ENCODE data around the gene POLR3B. TPM values are rescaled to one million over a fixed set of nuclear protein-coding genes. Genes with fewer than 3 reads are reported as not detected.

Gene POLR3B
- total RNA-seq, 1 donor from 2014 or later, result 15.2 TPM

GRCh38 chr12:106417926-106418910, 60.7 kb downstream of the POLR3B start:
- H3K4me1 Mint-ChIP-seq, result peaks cover 21% of the 10 kb centered on the region
- H3K36me3 Mint-ChIP-seq (ENCODE audit: low read depth), result peaks cover 27% of the 10 kb centered on the region
- no peak for DNase-seq (ENCODE audit: low read depth, low spot score)
- H3K27me3 Mint-ChIP-seq (ENCODE audit: low read depth), result no peaks in the 10 kb centered on the region
- no peak for TF ChIP-seq CTCF (conservative IDR thresholded peaks at IDR 0.05)
- peaks cover 5% of the 10 kb centered on the region for H3K9me3 Mint-ChIP-seq
- H3K27ac Mint-ChIP-seq (ENCODE audit: unreplicated experiment), result no peak overlapping the region
- H3K4me3 Mint-ChIP-seq, result no peak overlapping the region

GRCh38 chr12:106418970-106419369, 61.4 kb downstream of the POLR3B start:
- no peak overlapping the region for H3K27ac Mint-ChIP-seq (ENCODE audit: unreplicated experiment)
- H3K9me3 Mint-ChIP-seq, result peaks cover 6% of the 10 kb centered on the region
- no peaks in the 10 kb centered on the region for H3K27me3 Mint-ChIP-seq (ENCODE audit: low read depth)
- H3K36me3 Mint-ChIP-seq (ENCODE audit: low read depth), result peaks cover 27% of the 10 kb centered on the region
- TF ChIP-seq CTCF (conservative IDR thresholded peaks at IDR 0.05), result no peak
- H3K4me1 Mint-ChIP-seq, result peaks cover 21% of the 10 kb centered on the region
- no peak for DNase-seq (ENCODE audit: low read depth, low spot score)
- H3K4me3 Mint-ChIP-seq, result no peak overlapping the region

DNA sequence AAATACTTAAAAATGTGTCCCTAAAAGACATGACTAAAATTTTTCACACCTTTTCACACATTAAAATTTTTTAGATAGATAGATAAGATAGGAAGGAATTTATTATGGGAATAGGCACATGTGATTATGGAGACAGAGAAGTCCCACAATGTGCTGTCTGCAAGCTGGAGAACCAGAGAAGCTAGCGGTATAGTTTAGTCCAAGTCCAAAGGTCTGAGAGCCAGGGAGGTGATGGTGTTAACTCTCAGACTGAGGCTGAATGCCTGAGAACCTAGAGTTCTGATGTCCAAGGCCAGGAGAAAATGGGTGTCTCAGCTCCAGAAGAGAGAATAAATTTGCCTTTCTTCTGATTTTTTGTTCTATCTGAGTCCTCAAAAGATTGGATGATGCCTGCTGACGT, 65.7 kb downstream of the POLR3B start:
- Mint-ChIP-seq H3K4me3 (no peak overlapping the region), H3K4me1 (peaks cover 11% of the 10 kb centered on the region), H3K36me3 (ENCODE audit: low read depth) (peaks cover 14% of the 10 kb centered on the region), H3K27ac (ENCODE audit: unreplicated experiment) (no peak overlapping the region), H3K27me3 (ENCODE audit: low read depth) (no peaks in the 10 kb centered on the region), H3K9me3 (peaks cover 6% of the 10 kb centered on the region)
- DNase-seq (ENCODE audit: low read depth, low spot score), result no peak
- TF ChIP-seq CTCF (conservative IDR thresholded peaks at IDR 0.05), result no peak

DNA sequence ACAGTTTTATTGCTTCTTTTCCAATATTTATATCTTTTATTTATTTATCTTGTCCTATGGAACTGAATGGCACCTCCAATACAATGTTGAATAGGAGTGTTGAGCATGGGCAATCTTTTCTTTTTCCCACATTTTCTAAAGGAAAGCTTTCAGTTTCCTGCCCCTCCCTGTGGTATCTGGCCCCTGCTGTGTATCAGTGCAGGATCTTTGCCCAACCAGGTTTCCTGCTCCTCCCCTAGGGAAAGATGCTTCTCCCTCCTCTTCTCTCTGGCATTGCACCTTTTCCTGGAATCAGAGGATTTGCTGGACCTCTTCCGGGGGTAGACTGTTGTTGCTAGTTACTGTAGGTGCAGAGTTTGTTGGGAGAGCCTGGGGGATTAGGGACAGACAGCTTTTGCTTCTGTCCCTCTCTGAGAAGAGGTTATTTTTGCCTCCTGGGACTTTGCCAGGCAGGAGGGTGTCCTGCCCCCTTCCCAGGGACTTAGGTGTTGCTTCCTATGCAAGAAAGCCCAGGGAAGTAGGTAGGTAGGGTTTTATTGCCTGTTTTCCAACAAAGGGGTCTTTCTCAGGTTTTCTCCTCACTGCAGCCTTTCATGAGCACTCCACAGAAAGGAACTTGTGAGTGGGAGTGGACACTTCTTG, 67.6 kb downstream of the POLR3B start:
- no peak overlapping the region for H3K27ac Mint-ChIP-seq (ENCODE audit: unreplicated experiment)
- TF ChIP-seq CTCF (conservative IDR thresholded peaks at IDR 0.05), result no peak
- no peak for DNase-seq (ENCODE audit: low read depth, low spot score)
- no peak overlapping the region for H3K4me3 Mint-ChIP-seq
- H3K27me3 Mint-ChIP-seq (ENCODE audit: low read depth), result no peaks in the 10 kb centered on the region
- peaks cover 4% of the 10 kb centered on the region for H3K4me1 Mint-ChIP-seq
- H3K36me3 Mint-ChIP-seq (ENCODE audit: low read depth), result peaks cover 14% of the 10 kb centered on the region
- H3K9me3 Mint-ChIP-seq, result peaks cover 6% of the 10 kb centered on the region

- no peaks in the 10 kb centered on the region for H3K27me3 Mint-ChIP-seq (ENCODE audit: low read depth)
- no peak for DNase-seq (ENCODE audit: low read depth, low spot score)
- H3K36me3 Mint-ChIP-seq (ENCODE audit: low read depth), result peaks cover 9% of the 10 kb centered on the region
- peaks cover 6% of the 10 kb centered on the region for H3K4me1 Mint-ChIP-seq
- no peak overlapping the region for H3K4me3 Mint-ChIP-seq
- no peak for TF ChIP-seq CTCF (conservative IDR thresholded peaks at IDR 0.05)
- no peak overlapping the region for H3K27ac Mint-ChIP-seq (ENCODE audit: unreplicated experiment)
- H3K9me3 Mint-ChIP-seq, result peaks cover 3% of the 10 kb centered on the region
Measured at GRCh38 chr12:106427917-106428316, 70.4 kb downstream of the POLR3B start.
